ENCODE results near the gene TMEM120A.
"Not testable (repeated sequence)": the region's sequence is repeated elsewhere in the genome, so short reads cannot be mapped to it uniquely, and the experiment has no call there.

The TMEM120A gene

DNA sequence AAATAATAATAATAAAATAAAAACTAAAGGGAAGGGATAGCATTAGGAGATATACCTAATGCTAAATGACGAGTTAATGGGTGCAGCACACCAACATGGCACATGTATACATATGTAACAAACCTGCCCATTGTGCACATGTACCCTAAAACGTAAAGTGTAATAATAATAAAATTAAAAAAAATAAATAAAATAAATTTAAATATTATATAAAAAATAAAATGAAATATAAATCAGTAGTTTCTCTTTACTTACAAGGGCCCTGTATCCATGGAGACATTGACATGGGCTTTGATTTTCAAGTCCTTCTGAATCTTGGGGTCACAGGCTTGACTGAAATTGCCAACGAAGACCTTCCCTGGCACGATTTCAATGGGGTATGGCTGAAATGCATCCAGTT is 10.6 kb upstream of the TMEM120A start:
- not testable (repeated sequence) for H3K27me3 Mint-ChIP-seq, H3K27ac Mint-ChIP-seq, H3K9me3 Mint-ChIP-seq, H3K4me3 Mint-ChIP-seq
- Mint-ChIP-seq H3K4me1 (ENCODE audit: low read depth) (peaks cover 27% of the 10 kb centered on the region), H3K36me3 (ENCODE audit: low read depth) (peaks cover 19% of the 10 kb centered on the region)

- H3K27me3 Mint-ChIP-seq: no peaks in the 10 kb centered on the region
- H3K27ac Mint-ChIP-seq: no peak overlapping the region
Observed at GRCh38 chr7:76003351-76003750, 9.0 kb upstream of the TMEM120A start.

GRCh38 chr7:76002822-76003221 is 8.4 kb upstream of the TMEM120A start:
- Mint-ChIP-seq H3K9me3 (no peaks in the 10 kb centered on the region), H3K36me3 (ENCODE audit: low read depth) (peaks cover 21% of the 10 kb centered on the region), H3K27me3 (no peaks in the 10 kb centered on the region), H3K4me3 (no peak overlapping the region), H3K27ac (no peak overlapping the region), H3K4me1 (ENCODE audit: low read depth) (peaks cover 6% of the 10 kb centered on the region)

More at GRCh38 chr7:76003351-76003750, 9.0 kb upstream of the TMEM120A start:
- H3K36me3 Mint-ChIP-seq (ENCODE audit: low read depth): peaks cover 19% of the 10 kb centered on the region
- H3K4me3 Mint-ChIP-seq: no peak overlapping the region
- peaks cover 10% of the 10 kb centered on the region for H3K4me1 Mint-ChIP-seq (ENCODE audit: low read depth)
- H3K9me3 Mint-ChIP-seq: no peaks in the 10 kb centered on the region

- no peak overlapping the region for H3K4me3 Mint-ChIP-seq
- H3K36me3 Mint-ChIP-seq (ENCODE audit: low read depth): peaks cover 26% of the 10 kb centered on the region
- no peak overlapping the region for H3K27ac Mint-ChIP-seq
- peaks cover 7% of the 10 kb centered on the region for H3K4me1 Mint-ChIP-seq (ENCODE audit: low read depth)
- H3K27me3 Mint-ChIP-seq: no peaks in the 10 kb centered on the region
- H3K9me3 Mint-ChIP-seq: no peaks in the 10 kb centered on the region
Observed at GRCh38 chr7:76002139-76002538, 7.7 kb upstream of the TMEM120A start.

GRCh38 chr7:76000566-76000965 is 6.2 kb upstream of the TMEM120A start:
- Mint-ChIP-seq H3K27me3 (no peaks in the 10 kb centered on the region), H3K9me3 (no peaks in the 10 kb centered on the region), H3K27ac (no peak overlapping the region), H3K36me3 (ENCODE audit: low read depth) (peaks cover 26% of the 10 kb centered on the region), H3K4me1 (ENCODE audit: low read depth) (peaks cover 11% of the 10 kb centered on the region), H3K4me3 (no peak overlapping the region)

DNA sequence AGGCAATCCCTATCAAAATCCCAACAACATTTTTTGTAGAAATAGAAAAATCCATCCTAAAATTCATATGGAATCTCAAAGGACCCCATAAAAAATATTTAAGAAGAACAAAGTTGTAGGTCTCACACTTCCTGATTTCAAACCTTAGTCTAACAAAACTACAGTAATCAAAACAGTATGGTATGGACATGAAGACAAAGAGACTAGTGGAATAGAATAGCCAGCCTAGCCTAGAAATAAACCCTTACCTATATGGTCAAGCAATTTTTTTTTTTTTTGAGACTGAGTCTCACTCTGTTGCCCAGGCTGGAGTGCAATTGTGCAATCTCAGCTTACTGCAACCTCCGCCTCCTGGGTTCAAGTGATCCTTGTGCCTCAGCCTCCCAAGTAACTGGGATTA is 3.6 kb upstream of the TMEM120A start:
- Mint-ChIP-seq H3K9me3 (no peaks in the 10 kb centered on the region), H3K36me3 (ENCODE audit: low read depth) (peaks cover 13% of the 10 kb centered on the region), H3K4me3 (no peak overlapping the region), H3K27me3 (no peaks in the 10 kb centered on the region), H3K27ac (no peak overlapping the region), H3K4me1 (ENCODE audit: low read depth) (peaks cover 22% of the 10 kb centered on the region)

DNA sequence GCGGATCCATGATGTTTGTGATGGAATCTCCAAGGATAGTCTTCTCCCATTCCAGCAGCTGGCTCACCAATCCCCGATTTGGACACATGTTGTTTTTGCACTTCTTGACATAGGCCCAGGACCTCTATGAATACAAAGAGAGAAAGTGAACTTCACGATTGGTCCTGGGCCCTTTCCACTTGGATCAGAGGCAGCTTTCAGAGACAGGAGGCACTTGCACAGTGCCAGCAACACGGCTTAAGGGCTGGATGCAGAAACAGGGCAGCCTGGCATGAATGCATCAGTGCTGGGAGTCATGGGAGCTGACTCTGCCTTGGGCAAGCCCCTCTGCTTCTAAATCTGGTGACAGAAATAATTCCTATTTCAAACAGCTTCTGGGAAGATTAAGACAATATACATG is 2.1 kb upstream of the TMEM120A start:
- peaks cover 22% of the 10 kb centered on the region for H3K4me1 Mint-ChIP-seq (ENCODE audit: low read depth)
- no peak overlapping the region for H3K4me3 Mint-ChIP-seq
- H3K9me3 Mint-ChIP-seq: no peaks in the 10 kb centered on the region
- H3K27me3 Mint-ChIP-seq: no peaks in the 10 kb centered on the region
- H3K27ac Mint-ChIP-seq: no peak overlapping the region
- H3K36me3 Mint-ChIP-seq (ENCODE audit: low read depth): peaks cover 10% of the 10 kb centered on the region

DNA sequence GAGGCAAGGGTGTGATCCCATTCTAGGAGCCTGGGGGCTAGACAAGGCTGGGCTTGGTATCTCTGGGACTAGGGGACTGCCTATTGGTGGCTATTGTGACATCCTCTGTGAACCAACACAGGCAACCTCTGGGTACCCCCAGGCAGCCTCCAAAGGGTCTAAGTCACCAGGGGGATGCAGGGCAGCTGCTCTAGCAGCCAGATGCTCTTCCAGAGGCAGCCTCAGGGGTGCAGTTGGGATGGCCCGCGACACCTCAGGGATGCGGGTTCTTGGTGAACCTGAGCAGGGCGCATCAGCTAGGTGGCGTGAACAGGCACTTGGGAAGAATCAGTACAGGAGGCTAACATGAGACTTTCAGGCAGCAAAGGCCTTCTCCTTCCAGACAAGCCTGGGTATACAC is 1.6 kb upstream of the TMEM120A start:
- Mint-ChIP-seq H3K36me3 (ENCODE audit: low read depth) (peaks cover 7% of the 10 kb centered on the region), H3K4me3 (no peak overlapping the region), H3K4me1 (ENCODE audit: low read depth) (peaks cover 22% of the 10 kb centered on the region), H3K27ac (no peak overlapping the region), H3K27me3 (no peaks in the 10 kb centered on the region), H3K9me3 (no peaks in the 10 kb centered on the region)

- H3K27me3 Mint-ChIP-seq: no peaks in the 10 kb centered on the region
- H3K9me3 Mint-ChIP-seq: no peaks in the 10 kb centered on the region
- peaks cover 7% of the 10 kb centered on the region for H3K36me3 Mint-ChIP-seq (ENCODE audit: low read depth)
- H3K4me1 Mint-ChIP-seq (ENCODE audit: low read depth): peaks cover 22% of the 10 kb centered on the region
- no peak overlapping the region for H3K27ac Mint-ChIP-seq
- H3K4me3 Mint-ChIP-seq: peak overlapping the region; percentile 71
Observed at GRCh38 chr7:75995052-75995471, 667 bp upstream of the TMEM120A start.

- H3K36me3 Mint-ChIP-seq (ENCODE audit: low read depth): peaks cover 7% of the 10 kb centered on the region
- H3K4me3 Mint-ChIP-seq: peak overlapping the region; percentile 74
- H3K4me1 Mint-ChIP-seq (ENCODE audit: low read depth): peaks cover 28% of the 10 kb centered on the region
- no peaks in the 10 kb centered on the region for H3K9me3 Mint-ChIP-seq
- H3K27me3 Mint-ChIP-seq: no peaks in the 10 kb centered on the region
- H3K27ac Mint-ChIP-seq: no peak overlapping the region
Observed at GRCh38 chr7:75993689-75994387, 557 bp downstream of the TMEM120A start.

- H3K27me3 Mint-ChIP-seq: no peaks in the 10 kb centered on the region
- no peak overlapping the region for H3K4me3 Mint-ChIP-seq
- H3K27ac Mint-ChIP-seq: no peak overlapping the region
- peaks cover 2% of the 10 kb centered on the region for H3K36me3 Mint-ChIP-seq (ENCODE audit: low read depth)
- no peaks in the 10 kb centered on the region for H3K9me3 Mint-ChIP-seq
- peaks cover 23% of the 10 kb centered on the region for H3K4me1 Mint-ChIP-seq (ENCODE audit: low read depth)
Observed at GRCh38 chr7:75992083-75992755, 2.2 kb downstream of the TMEM120A start.

GRCh38 chr7:75991531-75992082 is 2.8 kb downstream of the TMEM120A start:
- H3K4me3 Mint-ChIP-seq: no peak overlapping the region
- peaks cover 8% of the 10 kb centered on the region for H3K36me3 Mint-ChIP-seq (ENCODE audit: low read depth)
- H3K27me3 Mint-ChIP-seq: no peaks in the 10 kb centered on the region
- H3K4me1 Mint-ChIP-seq (ENCODE audit: low read depth): peaks cover 17% of the 10 kb centered on the region
- H3K9me3 Mint-ChIP-seq: no peaks in the 10 kb centered on the region
- no peak overlapping the region for H3K27ac Mint-ChIP-seq

GRCh38 chr7:75989500-75990388 is 4.7 kb downstream of the TMEM120A start:
- no peak overlapping the region for H3K4me3 Mint-ChIP-seq
- H3K27ac Mint-ChIP-seq: peak overlapping the region; percentile 63

DNA sequence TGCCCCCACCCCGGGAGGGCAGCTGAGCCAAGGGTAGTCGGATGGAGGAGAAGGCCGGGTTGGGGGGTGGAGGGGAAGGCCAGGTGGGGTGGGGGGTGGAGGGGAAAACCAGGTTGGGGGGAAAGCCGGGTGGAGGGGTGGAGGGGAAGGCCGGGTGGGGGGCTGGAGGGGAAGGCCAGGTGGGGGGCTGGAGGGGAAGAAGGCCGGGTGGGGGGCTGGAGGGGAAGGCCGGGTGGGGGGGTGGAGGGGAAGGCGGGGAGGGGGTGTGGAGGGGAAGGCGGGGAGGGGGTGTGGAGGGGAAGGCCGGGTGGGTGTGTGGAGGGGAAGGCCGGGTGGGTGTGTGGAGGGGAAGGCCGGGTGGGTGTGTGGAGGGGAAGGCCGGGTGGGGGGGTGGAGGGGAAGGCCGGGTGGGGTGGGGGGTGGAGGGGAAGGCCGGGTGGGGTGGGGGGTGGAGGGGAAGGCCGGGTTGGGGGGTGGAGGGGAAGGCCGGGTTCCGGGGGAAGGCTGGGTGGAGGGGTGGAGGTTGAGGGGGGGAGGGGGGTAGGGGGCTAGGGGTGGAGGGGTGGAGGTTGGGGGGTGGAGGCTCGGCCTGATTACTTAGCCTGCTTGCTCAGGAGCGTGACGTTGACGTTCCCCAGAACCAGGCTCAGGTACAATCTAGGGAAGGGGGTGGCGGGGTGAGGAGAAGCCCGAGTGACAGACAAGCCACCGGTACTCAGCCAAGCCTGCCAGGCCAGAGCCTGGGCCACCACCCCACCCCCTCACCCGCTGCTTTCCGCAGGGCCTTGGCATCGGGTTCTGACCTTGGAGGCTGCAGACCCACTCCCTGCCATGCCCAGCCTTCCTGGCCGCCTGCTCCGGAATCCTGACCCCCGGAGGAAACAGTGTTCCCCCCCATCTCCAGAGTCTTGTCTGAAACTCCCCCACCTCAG is 5.6 kb downstream of the TMEM120A start:
- H3K27me3 Mint-ChIP-seq: no peaks in the 10 kb centered on the region
- H3K4me1 Mint-ChIP-seq (ENCODE audit: low read depth): peaks cover 9% of the 10 kb centered on the region
- no peak overlapping the region for H3K4me3 Mint-ChIP-seq
- no peaks in the 10 kb centered on the region for H3K9me3 Mint-ChIP-seq
- H3K36me3 Mint-ChIP-seq (ENCODE audit: low read depth): peaks cover 8% of the 10 kb centered on the region
- no peak overlapping the region for H3K27ac Mint-ChIP-seq

More at GRCh38 chr7:75989500-75990388, 4.7 kb downstream of the TMEM120A start:
- no peaks in the 10 kb centered on the region for H3K9me3 Mint-ChIP-seq
- H3K27me3 Mint-ChIP-seq: no peaks in the 10 kb centered on the region
- peaks cover 8% of the 10 kb centered on the region for H3K36me3 Mint-ChIP-seq (ENCODE audit: low read depth)
- peaks cover 10% of the 10 kb centered on the region for H3K4me1 Mint-ChIP-seq (ENCODE audit: low read depth)

All from stimulated activated naive CD8-positive, alpha-beta T cell treated with anti-CD3 and anti-CD28 coated beads, Interleukin-15, Interleukin-2, amounts not matched to agents 100 ng/mL and 50 ng/mL, for 24 hours (primary cell).